Activated naive CD8-positive, alpha-beta T cell treated with anti-CD3 and anti-CD28 coated beads, Interleukin-2, amount 50 U/mL, for 16 hours (primary cell): ENCODE data around the gene ARRB2.
"Not testable (repeated sequence)": the region's sequence is repeated elsewhere in the genome, so short reads cannot be mapped to it uniquely, and the experiment has no call there.

Experiments used
- DNase-seq: peaks from one replicate; pipeline ENCODE4 v3.0.0-alpha.2; 2020; ENCODE audit warnings: low read depth, low spot score

Gene ARRB2

DNA sequence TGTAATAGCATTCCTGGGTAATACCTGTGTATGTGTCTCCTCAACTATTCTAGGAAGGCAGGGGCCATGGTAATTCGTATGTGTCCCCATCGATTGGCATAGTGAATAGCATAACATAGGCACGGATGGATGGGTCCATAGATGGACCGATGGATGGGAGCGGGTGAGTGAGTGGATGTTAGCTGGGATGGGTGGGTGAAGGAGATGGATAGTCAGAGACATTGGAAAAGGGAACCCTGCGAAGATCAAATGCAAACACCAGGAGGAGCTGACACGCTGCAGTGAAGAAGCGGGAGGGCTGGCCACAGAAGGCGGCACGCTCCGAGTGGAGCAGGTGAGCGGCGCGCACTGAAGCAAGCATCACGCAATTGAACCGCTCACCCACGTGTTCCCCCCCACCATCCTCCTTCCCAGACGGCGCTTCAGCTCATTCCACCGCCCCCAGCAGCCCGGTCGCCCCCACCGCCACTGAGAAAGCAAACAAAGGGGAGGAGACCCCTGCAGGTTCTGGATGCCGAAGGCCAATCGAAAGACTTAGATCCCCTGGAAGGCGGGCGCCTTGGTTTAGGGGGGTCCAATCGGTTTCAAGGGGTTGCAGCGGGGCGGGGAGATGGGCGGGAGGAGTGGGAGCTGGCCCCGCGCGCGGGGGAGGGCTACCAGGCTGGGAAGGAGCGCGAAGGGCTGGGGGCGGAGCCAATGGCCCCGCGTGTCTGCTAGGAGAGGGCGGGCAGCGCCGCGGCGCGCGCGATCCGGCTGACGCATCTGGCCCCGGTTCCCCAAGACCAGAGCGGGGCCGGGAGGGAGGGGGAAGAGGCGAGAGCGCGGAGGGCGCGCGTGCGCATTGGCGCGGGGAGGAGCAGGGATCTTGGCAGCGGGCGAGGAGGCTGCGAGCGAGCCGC lies at the start of gene ARRB2:
ARRB2 (plus strand) TSS at position 839 of the 899 bp plus-strand sequence. CDS start 90 bp downstream, outside the sequence.
- DNase-seq, result peak; percentile 98

DNA sequence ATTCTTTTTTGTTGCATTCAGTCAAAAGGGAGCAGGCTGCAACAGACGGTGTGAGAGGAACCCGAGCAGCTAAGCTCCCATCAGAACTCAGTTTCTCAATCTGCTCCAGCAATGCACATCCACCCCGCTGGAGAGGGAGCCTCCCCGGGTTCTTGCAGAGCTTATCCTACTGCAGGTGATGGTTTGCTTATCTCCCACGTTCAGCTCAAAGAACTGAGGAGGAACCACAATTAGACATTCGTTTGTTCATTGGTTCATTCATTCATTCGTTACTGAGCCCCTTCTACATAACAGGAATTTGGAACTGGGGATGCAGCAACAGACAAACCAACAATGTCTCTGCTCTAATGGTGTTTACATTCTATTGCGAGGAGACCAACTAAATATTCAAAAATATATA lies 46.7 kb upstream of the ARRB2 start:
- DNase-seq, result no peak

DNA sequence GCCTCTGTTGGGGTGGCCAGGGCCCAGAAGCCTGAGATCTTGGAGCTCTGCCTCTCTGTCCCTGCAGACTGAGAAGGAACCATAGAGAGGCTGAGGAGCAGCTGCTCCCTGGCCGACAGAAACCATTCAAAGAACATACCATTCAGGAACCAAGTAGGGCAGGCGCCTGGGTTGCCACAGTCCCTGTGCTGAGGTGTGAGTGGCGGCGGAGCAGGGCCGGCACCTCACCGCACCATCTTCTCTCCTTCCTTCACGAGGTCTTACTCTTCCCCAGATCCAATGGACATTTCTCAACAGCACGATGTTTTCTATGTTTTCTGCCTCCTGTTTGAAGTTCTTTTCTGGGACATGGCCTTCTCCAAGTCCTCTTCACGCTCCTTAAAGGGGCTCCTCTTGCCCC lies 46.2 kb upstream of the ARRB2 start:
- no peak for DNase-seq

DNA sequence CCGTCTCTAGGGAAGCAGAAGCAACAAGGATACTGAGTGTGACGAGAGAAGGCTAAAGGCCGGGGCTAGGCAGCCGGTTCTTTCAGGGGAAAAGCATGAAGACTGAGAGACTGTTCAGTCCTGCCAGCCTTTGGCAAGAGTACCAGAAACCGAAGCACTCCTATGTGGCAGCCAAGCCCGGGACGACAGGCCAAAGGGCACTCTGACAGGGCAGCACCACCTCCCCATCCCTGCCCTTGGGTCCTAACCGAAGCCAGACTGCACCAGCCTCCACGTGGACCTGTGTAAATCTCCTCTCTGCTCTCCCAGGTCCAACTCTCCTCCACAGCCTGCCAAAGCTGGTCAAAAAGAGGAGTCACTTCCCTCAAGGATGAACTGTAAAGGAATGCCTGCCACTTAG lies 45.4 kb upstream of the ARRB2 start:
- DNase-seq, result no peak

DNA sequence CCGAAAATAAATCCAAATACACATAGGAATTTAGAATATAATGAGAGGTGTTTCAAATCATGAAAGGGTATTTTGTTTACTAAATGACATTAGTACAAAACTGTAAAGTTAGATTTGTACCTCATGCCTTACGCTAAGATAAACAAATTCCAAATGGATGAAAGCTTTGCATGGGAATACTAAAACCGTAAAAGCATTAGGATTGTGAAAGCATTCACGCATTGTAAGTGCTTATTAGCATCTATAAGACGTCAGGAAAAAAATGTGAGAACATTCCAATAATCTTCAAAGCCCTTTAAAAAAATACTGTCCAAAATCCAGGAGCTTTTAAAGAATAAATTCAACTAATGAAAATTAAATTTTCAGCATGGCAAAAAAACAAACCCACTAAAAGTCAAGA lies 44.1 kb upstream of the ARRB2 start:
- DNase-seq, result no peak

DNA sequence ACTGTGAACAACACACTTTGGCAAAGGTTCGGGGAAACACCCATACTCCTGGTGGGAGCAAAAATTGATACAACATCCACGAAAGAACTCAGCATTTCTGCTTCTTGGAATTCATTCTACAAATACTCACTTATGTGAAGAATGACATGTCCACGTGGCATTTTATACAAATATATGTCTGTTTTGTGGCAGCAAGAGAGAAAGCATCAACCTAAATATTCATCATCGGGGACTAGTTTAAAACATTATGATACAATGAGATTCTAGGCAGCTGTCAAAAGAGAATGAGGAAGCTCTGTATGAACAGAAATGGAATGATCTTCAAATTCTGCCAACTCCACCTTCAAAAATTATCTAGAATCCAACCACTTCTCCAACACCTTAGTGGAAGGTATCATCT lies 43.3 kb upstream of the ARRB2 start:
- DNase-seq, result no peak

DNA sequence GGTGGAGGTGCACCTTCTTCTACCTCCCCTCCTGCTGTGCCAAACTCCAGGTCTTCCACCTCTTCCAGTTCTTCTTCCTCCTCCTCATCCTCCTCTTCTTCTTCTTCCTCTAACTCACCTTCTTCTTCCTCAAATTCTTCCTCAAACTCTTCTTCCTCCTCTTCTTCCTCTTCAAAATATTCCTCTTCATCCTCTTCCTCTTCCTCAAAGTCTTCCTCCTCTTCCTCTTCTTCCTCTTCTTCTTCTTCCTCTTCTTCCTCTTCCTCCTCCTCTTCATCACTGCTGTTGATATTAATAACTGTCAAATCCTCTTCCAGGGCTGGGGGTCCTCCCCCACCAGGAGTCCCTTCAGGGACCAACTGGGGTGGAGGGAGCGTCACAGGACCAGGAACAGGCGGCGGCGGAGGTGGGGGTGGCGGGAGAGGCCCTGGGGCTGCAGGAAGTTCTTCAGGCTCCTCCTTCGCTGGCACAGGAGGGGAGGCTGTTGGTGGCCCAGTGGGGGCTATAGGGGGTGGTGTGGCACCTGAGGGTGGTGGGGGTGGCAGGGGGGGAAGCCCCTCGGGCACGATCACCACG lies 38.3 kb upstream of the ARRB2 start:
- DNase-seq, result no peak

DNA sequence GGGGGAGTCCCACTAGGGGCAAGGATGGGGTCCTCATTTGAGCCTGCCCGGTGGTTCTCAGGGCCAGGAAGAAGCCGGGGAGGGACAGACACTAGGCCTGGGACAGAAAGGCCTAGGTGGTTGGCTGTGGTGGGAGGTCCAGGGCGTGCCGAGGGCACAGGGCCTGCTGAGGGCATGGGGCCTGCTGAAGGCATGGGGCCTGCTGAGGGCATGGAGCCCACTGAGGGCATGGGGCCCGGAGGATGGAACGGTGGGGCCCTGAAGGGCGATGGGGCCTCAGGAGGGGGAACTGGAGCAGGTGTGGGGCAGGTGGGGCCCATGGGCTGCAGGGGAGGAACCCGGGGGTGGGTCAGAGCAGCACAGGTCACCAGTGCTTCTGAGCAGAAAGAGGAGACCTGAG lies 37.7 kb upstream of the ARRB2 start:
- DNase-seq, result no peak

DNA sequence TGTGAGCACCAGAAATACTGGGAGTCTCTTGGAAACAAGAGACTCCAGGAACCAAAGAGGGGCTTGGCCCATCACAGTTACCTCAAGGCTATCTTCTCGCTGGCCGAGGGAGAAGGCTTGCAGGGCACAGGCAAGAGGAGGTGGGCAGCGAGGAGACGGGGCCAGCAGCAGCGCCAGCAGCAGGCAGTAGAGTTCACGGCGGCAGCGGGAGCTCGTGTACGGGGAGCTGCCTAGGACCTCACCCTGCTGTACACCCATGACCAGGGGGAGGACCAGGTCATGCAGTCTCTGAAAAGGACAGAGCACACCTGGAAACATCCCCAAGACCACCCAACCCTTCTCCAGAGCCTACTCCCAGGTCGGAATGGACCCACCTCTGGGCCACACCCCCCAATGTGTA lies 37.3 kb upstream of the ARRB2 start:
- DNase-seq, result no peak

DNA sequence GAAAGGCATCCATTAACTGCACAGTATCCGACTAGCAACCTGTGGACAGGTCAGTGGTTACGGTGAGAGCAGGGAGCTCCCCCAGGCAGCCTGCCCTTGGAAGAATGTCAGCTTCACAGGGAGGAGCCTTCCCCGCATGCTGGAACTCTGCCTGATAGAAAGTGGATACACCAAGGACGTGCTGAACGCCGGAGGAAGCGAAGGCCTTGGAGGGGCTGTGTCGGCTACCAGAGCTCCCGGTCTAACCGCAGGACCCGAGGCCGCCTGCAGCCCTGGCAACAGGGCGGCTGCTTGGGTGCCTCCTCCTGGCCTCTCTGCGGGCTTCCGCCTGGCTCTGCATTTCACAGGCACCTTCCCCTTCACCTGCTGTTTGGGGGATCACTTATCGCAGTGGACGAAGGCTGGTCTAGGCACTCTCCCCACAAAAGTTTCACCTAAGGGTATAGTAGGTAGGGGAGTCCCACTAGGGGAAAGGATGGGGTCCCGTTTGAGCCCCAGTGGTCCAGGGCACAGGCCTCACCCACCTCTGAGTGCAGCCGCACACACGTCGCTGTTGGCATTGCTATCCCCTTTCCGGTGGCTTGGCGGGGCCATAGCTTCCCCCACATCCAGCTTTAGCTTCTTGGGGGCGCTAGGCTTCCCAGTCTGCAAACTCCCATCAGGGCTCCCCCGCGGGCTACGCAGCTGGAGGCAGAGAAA lies 36.3 kb upstream of the ARRB2 start:
- DNase-seq, result no peak

DNA sequence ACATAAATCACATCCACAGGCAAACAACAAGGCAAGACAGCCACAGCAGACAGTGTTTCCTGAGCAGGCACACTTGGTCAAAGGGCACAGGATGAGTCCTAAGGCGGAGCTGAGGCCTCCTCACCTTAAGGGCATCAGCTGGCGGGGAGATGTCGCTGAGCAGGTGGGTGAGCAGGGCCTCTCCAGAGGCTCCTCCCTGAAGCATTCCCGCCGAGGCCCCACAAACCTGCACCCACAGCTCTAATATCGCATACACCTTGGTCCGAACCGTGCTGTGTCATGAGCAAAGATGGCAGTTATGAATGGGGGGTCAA lies 35.8 kb upstream of the ARRB2 start:
- no peak for DNase-seq

DNA sequence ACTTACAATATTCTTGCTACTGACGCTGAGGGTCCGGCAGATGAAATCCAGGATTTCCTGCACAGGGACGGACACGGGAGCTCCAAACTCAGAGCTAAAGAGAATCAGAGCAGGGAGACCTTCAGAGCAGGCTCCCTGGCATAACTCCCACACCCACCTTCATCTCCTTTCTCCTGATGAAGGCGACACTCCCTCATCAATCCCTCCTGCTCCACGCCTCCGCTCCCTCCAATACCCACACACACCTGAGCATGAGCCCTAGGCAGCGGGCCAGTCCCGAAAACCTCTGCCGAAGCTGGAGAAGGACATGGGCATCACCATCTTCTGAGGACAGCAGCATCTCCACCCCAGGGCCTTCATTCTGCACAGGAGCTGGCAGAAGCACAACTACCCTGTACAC lies 34.6 kb upstream of the ARRB2 start:
- no peak for DNase-seq

DNA sequence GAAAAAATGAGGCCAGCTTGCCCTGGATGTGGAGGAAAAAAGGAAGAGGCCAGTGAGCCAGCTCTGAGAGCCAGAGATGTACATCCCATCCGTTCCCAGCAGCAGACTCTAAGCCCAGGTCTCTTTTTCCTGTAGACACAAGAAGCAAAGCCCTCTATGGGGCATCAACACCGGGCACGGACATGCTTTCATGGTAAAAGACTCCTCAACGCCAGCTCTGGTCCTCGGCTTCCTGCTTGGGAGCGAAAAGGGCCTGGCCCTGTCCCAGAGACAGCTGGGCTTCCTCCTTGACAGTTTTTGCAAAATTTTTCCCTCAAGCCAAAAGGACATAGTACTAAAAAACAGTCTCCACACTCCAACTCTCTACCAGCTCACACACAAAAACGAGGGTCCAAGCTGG lies 33.6 kb upstream of the ARRB2 start:
- no peak for DNase-seq

DNA sequence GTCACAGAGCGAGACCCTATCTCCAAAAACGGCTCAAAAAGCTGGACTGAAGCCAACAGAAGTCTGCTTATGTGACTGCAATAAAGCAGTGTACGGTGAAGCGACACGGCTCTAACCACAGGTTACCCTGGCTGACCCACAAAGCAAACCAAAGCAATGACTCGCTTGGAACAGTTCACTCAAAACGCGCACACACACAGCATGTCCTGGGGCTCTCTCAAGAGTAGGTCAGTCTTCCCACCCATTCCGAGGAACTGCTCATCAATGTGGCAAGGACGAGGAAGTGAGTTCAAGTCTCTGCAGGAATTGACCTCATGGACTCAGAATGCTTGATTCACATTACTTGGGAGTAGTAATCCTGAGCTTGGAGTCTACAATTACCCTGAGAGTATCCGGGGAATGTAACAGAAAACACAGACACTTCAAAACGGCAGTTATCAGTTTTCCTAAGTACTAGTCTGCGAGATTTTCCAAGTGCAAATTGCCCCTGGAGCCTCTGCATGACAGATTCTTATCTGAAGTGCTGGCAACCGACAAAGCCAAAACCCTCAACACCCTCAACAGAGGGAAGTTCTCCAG lies 31.9 kb upstream of the ARRB2 start:
- DNase-seq, result no peak

DNA sequence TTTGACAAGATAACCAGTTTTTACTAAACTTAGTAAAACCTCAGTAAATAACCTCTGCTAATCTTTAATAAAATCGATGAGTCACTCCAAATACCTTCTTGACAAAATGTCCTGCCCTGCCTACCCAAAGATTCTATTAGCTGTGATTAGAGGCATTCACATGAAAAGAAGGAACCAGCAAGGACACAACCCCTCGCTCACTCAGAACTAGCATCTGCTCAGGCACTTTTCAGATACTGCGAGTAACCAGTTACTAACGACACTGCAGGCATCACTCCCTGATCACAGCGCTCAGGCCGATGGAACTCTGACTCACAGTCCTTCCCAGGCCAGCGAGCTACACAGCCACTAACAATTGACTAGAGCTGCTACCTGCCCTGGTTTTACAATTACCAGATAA lies 30.8 kb upstream of the ARRB2 start:
- no peak for DNase-seq

DNA sequence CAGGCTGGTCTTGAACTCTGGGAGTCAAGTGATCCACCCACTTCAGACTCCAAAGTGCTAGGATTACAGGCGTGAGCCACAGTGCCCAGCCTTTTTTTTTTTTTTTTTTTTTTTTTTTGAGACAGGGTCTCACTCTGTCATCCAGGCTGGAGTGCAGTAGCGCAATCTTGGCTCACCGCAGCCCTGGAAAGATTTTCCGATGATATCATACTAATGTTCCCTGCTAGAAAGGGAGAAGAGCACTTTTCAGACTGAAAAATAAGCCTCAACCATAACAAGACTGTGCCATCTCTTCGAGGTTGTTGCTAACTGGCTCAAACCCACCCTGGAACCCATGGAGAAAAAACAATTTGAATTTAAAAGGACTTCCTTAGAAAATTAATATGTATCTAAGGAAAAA lies 26.7 kb upstream of the ARRB2 start:
- not testable (repeated sequence) for DNase-seq

DNA sequence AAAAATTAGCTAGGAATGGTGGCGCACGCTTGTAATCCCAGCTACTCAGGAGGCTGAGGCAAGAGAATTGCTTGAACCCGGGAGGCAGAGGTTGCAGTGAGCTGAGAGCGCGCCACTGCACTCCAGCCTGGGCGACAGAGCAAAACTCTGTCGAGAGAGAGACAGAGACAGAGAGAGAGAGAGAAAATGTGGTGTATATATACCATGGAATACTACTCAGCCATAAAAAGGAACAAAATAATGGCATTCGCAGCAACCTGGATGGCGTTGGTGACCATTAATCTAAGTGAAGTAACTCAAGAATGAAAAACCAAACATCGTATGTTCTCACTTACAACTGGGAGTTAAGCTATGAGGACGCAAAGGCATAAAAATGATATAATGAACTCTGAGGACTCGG lies 20.6 kb upstream of the ARRB2 start:
- DNase-seq, result not testable (repeated sequence)

DNA sequence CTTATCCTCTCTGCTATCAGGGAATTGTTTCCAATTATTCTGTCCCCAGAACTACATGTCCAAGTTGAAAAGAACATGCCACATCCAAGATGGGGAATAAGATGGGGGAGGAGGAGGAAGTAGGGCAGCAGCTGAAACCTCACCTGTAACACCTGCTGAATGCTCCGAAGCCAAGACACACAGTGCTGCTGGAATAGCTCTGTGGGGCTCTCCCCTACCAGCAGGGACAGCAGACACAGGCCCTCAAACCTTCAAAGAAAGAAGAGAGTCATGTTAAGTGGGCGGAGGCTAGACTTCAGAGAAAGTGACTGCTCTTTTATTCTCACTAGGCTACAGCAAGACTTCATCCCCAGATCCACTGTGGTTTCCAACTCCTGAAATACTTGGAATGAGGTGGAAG lies 19.7 kb upstream of the ARRB2 start:
- no peak for DNase-seq

DNA sequence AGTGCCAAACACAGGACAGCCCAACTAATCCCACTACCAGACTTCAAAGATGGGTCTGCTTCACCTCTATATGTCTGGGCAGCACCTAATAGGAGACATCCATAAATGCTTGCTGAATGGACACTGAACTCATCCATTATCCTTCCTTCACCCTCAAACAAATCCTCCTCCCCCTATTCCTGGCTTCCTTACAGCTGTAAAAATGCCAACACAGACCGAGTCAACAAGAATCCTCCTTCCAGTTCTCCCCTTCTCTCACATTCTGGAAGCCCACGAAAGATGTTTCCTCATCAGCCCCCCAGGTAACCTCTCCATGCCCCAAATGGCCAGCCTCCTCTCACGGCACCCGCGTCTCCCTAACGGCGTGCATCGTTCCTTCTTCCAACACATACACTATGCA lies 18.7 kb upstream of the ARRB2 start:
- no peak for DNase-seq

DNA sequence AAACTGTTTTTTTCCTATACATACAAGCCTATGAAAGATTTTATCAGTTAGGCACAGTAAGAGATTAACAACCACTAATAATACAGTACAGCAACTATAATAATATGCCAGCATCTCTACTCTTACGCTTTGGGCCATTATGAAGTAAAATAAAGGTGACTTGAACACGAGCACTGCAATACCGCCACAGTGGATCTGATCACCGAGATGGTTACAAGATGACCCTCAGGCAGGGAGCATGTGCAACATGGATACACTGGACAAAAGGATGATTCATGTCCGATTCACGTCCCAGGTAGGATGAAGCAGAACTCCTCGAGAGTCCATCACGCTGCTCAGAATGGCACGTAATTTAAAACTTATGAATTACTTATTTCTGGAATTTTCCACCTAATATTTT lies 17.0 kb upstream of the ARRB2 start:
- no peak for DNase-seq

DNA sequence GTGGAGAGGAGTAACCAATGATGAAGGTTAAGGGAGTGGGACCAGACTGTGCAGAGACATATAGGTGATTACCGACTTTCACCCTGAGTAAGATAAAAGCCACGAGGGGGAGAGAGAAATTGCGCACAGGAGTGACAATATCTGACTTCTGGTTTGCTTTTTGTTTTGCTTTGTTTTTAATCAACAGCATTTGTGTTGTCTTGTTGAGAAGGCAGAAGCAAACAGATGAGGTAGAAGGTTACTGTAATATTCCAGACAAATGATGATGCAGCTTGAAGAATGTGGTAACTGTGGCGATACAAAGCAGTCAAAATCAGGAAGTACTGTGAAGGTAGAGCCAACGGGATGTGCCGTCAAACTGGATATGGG lies 14.0 kb upstream of the ARRB2 start:
- no peak for DNase-seq

DNA sequence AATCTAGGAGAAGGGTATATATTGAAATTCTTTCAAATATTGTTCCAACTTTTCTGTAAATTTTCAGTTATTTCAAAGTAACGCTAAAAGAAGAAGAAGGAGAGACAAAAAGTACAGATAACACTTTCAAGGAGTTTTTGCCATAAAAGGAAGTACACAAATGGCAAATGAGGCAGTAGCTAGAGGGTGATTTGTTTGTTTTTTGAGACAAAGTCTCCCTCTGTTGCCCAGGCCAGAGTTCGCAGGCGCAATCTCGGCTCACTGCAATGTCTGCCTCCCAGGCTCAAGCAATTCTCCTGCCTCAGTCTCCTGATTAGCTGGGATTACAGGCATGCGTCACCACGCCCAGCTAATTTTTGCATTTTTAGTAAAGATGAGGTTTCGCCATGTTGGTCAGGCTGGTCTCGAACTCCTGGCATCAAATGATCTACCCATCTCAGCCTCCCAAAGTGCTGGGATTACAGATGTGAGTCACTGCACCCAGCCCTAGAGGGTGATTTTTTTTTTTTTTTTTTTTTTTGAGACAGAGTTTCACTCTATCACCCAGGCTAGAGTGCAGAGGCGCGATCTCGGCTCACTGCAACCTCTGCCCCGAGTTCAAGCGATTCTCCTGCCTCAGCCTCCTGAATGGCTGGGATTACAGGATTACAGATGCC lies 10.9 kb upstream of the ARRB2 start:
- not testable (repeated sequence) for DNase-seq
